Gastrocnemius medialis (tissue), 4 donors: ENCODE results near the gene PAPSS2.

ENCODE experiments used
- CTCF ChIP-seq, 5 experiments: fragments of 450-650 bp in 3 of 5; fragments of 200-600 bp in 2 of 5; sonication (generic) in 2 of 5; IDR thresholded peaks in 4 of 5; conservative IDR thresholded peaks in 1 of 5; 1 replicate in 4 of 5; 2 replicates in 1 of 5; pipeline ENCODE4 v1.5.1; 2016 to 2019; ENCODE audit warnings: antibody characterized with exemption in 5 of 5, mild to moderate bottlenecking in 3 of 5, moderate library complexity in 3 of 5
- POLR2A ChIP-seq, 2 donors: fragments of 450-650 bp; IDR thresholded peaks; one replicate each; pipeline ENCODE4 v1.6.1; 2017; ENCODE audit warnings: antibody characterized with exemption in 2 of 2, mild to moderate bottlenecking in 2 of 2, moderate library complexity in 2 of 2

GRCh38 chr10:87643920-87644319 lies 15.8 kb upstream of the PAPSS2 start:
- TF ChIP-seq CTCF (IDR thresholded peaks at IDR 0.05 in 4 of 5, conservative IDR thresholded peaks at IDR 0.05 in 1 of 5) (no peak), POLR2A (IDR thresholded peaks at IDR 0.05) (no peak)
